HG03060 (cell line): ENCODE measurements around the gene FUT4.
"Not testable (repeated sequence)": the region's sequence is repeated elsewhere in the genome, so short reads cannot be mapped to it uniquely, and the experiment has no call there.

ENCODE experiments used
- ATAC-seq: cut with Tn5 transposase; IDR thresholded peaks from one replicate; pipeline ENCODE4 v1.9.1; 2021; ENCODE audit warnings: low read depth, moderate number of reproducible peaks; ENCODE audit not compliant: unreplicated experiment

The FUT4 gene

GRCh38 chr11:94563176-94563847 lies 19.6 kb downstream of the FUT4 start:
- no peak for ATAC-seq

GRCh38 chr11:94563848-94564467 lies 20.2 kb downstream of the FUT4 start:
- no peak for ATAC-seq

GRCh38 chr11:94567181-94567670 lies 23.5 kb downstream of the FUT4 start, which contains the start of gene PIWIL4:
TSS of gene PIWIL4 (plus strand) at chr11:94567368. CDS start at chr11:94567519, 151 bp downstream.
- ATAC-seq: no peak

GRCh38 chr11:94568200-94568599 lies 24.5 kb downstream of the FUT4 start:
- no peak for ATAC-seq

GRCh38 chr11:94568717-94569116 lies 25.0 kb downstream of the FUT4 start:
- no peak for ATAC-seq

GRCh38 chr11:94572975-94573374 lies 29.3 kb downstream of the FUT4 start:
- not testable (repeated sequence) for ATAC-seq

GRCh38 chr11:94574193-94574961 lies 30.7 kb downstream of the FUT4 start:
- no peak for ATAC-seq

- ATAC-seq: no peak
These were observed 32.6 kb downstream of the FUT4 start for GRCh38 chr11:94576306-94576705.

GRCh38 chr11:94577841-94578240 lies 34.1 kb downstream of the FUT4 start:
- ATAC-seq: no peak

GRCh38 chr11:94581926-94582325 lies 38.2 kb downstream of the FUT4 start:
- no peak for ATAC-seq

- no peak for ATAC-seq
These were observed 39.6 kb downstream of the FUT4 start for GRCh38 chr11:94583213-94583865.

- ATAC-seq: no peak
These were observed 40.3 kb downstream of the FUT4 start for GRCh38 chr11:94583866-94584500.

- ATAC-seq: no peak
These were observed 41.3 kb downstream of the FUT4 start for GRCh38 chr11:94584978-94585377.

GRCh38 chr11:94585399-94585798 lies 41.7 kb downstream of the FUT4 start:
- ATAC-seq: no peak

- ATAC-seq: no peak
These were observed 42.8 kb downstream of the FUT4 start for GRCh38 chr11:94586546-94586945.

GRCh38 chr11:94586978-94587377 lies 43.3 kb downstream of the FUT4 start:
- ATAC-seq: no peak

- no peak for ATAC-seq
These were observed 44.7 kb downstream of the FUT4 start for GRCh38 chr11:94588366-94588942.

GRCh38 chr11:94590352-94591041 lies 46.8 kb downstream of the FUT4 start:
- ATAC-seq: no peak

- ATAC-seq: peak; percentile 65
These were observed 49.3 kb downstream of the FUT4 start for GRCh38 chr11:94593030-94593429.
